GM19193 (cell line): ENCODE data around the gene ULK1.

Source experiments
- POLR2A ChIP-seq: IDR thresholded peaks from 4 replicates; pipeline ENCODE4 v1.6.1; 2011; ENCODE audit not compliant: insufficient read depth, insufficient read length; ENCODE audit errors: extremely low read depth

Gene ULK1

GRCh38 chr12:131897875-131898274, 3.5 kb downstream of the ULK1 start:
- TF ChIP-seq POLR2A = no peak

GRCh38 chr12:131900397-131900796, 6.0 kb downstream of the ULK1 start:
- TF ChIP-seq POLR2A = no peak

- TF ChIP-seq POLR2A = no peak
Observed at GRCh38 chr12:131901431-131902331, 7.3 kb downstream of the ULK1 start.

- no peak for TF ChIP-seq POLR2A
Observed at GRCh38 chr12:131902332-131903241, 8.2 kb downstream of the ULK1 start.

- no peak for TF ChIP-seq POLR2A
Observed at GRCh38 chr12:131903270-131904255, 9.1 kb downstream of the ULK1 start.

- TF ChIP-seq POLR2A = no peak
Observed at GRCh38 chr12:131904346-131904745, 9.9 kb downstream of the ULK1 start.

- TF ChIP-seq POLR2A = no peak
Observed at GRCh38 chr12:131905081-131905629, 10.7 kb downstream of the ULK1 start.

GRCh38 chr12:131905630-131906091, 11.2 kb downstream of the ULK1 start:
- TF ChIP-seq POLR2A = no peak

GRCh38 chr12:131907379-131908091, 13.1 kb downstream of the ULK1 start:
- no peak for TF ChIP-seq POLR2A

- no peak for TF ChIP-seq POLR2A
Observed at GRCh38 chr12:131908092-131909080, 14.0 kb downstream of the ULK1 start.

- TF ChIP-seq POLR2A = no peak
Observed at GRCh38 chr12:131909081-131909751, 14.8 kb downstream of the ULK1 start.
